Stimulated activated naive CD4-positive, alpha-beta T cell (primary cell): Measurements from ENCODE around the gene TECTA.
A peak's percentile ranks its signal among the peaks of the same experiment; 100 is the strongest.
"Not testable (repeated sequence)": the region's sequence is repeated elsewhere in the genome, so short reads cannot be mapped to it uniquely, and the experiment has no call there.

ENCODE experiments used
- DNase-seq, 6 experiments: peaks; one replicate each; lab custom pipeline; 2025; lab: John Stamatoyannopoulos, UW

TECTA gene

GRCh38 chr11:121095561-121095960 is 5.5 kb upstream of the TECTA start:
- DNase-seq = no peak

- no peak for DNase-seq
Measured at GRCh38 chr11:121099364-121099763, 1.7 kb upstream of the TECTA start.

- no peak for DNase-seq
Measured at GRCh38 chr11:121099885-121100284, 1.2 kb upstream of the TECTA start.

- no peak for DNase-seq
Measured at GRCh38 chr11:121104312-121104762, 3.3 kb downstream of the TECTA start.

GRCh38 chr11:121105063-121105480 is 4.0 kb downstream of the TECTA start:
- no peak for DNase-seq

- no peak for DNase-seq
Measured at GRCh38 chr11:121105481-121106195, 4.6 kb downstream of the TECTA start.

GRCh38 chr11:121106812-121107211 is 5.8 kb downstream of the TECTA start:
- no peak for DNase-seq

GRCh38 chr11:121108413-121108812 is 7.4 kb downstream of the TECTA start:
- no peak for DNase-seq

GRCh38 chr11:121109471-121109870 is 8.4 kb downstream of the TECTA start:
- DNase-seq = no peak

- no peak for DNase-seq
Measured at GRCh38 chr11:121109916-121110586, 9.0 kb downstream of the TECTA start.

GRCh38 chr11:121110871-121111724 is 10.1 kb downstream of the TECTA start:
- no peak for DNase-seq

GRCh38 chr11:121112498-121113455 is 11.7 kb downstream of the TECTA start:
- DNase-seq = peak in 4 of 6 experiments; percentile 3 to 23 (median 16)

- DNase-seq = no peak
Measured at GRCh38 chr11:121113611-121114010, 12.6 kb downstream of the TECTA start.

- not testable (repeated sequence) for DNase-seq
Measured at GRCh38 chr11:121115024-121115423, 14.0 kb downstream of the TECTA start.

- no peak for DNase-seq
Measured at GRCh38 chr11:121117788-121118187, 16.7 kb downstream of the TECTA start.

GRCh38 chr11:121119440-121119839 is 18.4 kb downstream of the TECTA start:
- no peak for DNase-seq

GRCh38 chr11:121122328-121122727 is 21.3 kb downstream of the TECTA start:
- no peak for DNase-seq

GRCh38 chr11:121123496-121124069 is 22.5 kb downstream of the TECTA start:
- DNase-seq = no peak

- no peak for DNase-seq
Measured at GRCh38 chr11:121127809-121128208, 26.8 kb downstream of the TECTA start.

GRCh38 chr11:121129362-121130340 is 28.6 kb downstream of the TECTA start:
- DNase-seq = no peak
